GM19351 (cell line): ENCODE measurements around the gene FYCO1.
A peak's percentile ranks its signal among the peaks of the same experiment; 100 is the strongest.

Experiments
- ATAC-seq: cut with Tn5 transposase; IDR thresholded peaks from one replicate; pipeline ENCODE4 v1.9.1; 2021; ENCODE audit warnings: mild to moderate bottlenecking, moderate library complexity; ENCODE audit not compliant: unreplicated experiment

FYCO1 gene

DNA sequence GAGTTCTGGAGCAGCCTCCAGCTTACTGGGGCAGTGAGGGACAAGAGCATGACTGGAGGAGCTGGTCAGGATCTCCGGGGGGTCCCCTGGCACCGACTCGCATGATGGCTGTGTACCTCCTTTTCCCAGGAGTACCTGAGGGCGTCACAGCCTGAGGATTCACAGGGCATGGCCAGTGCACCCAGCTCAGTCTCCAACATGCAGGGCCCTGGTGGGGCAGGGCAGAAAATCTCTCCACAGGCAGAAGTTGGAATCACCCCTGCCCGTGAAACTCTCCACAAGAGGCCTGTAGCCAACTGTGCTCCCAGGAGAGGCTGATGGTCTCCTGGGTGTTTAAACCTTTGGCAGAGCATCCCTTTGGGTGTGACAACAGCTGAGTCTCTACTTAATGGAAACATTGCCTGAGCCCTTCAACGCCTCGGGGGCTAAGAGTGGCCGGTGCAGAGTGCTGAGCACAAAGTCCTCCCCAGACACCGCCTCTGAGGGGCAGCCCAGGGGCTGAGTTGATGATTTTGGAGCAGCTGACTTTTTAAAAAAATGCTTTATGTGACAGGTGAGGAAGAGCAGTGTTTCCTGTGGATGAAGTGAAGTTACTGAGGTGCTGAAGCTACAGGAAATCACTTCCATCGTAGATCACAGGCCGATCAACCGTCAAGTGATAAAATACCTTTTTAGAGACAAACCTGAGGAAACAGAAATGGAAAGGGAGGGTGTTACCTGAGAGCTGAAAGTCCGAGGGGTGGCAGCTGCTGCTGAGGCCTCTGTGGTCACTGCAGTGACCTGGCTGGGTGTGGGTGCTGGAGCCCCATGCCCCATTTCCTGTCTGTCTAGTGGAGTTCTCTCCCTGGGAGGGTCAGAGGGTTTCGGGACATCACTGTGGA lies 74.2 kb downstream of the FYCO1 start:
- no peak for ATAC-seq

DNA sequence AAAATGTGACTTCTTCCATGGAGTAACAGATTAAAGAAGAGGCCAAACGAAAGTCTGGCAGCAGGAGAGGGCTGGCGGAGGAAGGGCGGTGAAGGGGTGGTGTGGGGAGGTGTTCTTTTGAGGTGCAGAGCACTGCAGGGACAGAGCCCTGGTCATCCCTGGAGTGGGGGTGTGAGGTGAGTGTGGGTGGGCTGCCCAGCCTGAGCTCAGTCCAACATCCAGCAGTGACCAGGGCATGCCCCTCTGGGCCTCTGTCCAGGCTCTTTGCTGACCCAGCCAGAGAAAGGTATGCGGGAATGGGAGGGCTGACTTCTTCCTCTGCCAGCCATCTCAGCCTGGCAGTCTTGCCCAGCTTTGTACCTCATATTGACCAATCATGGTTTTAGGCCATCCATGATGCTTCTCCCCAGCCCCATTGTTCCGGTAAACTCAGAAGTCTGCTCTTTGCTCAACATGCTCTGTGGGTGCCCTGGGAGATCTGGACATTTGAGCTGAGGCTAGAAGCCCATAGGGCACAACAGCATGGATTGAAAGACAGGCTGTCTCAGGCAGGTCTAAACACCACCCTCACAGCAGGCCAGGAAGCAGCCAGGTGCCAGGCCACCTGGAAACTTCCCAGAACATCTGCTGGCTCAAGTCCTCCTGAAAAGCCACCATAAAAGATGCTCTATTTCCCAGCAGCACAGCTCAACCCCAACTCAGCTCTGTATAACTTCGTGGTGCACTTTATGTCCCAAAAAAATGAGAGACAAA lies 78.3 kb downstream of the FYCO1 start:
- no peak for ATAC-seq

DNA sequence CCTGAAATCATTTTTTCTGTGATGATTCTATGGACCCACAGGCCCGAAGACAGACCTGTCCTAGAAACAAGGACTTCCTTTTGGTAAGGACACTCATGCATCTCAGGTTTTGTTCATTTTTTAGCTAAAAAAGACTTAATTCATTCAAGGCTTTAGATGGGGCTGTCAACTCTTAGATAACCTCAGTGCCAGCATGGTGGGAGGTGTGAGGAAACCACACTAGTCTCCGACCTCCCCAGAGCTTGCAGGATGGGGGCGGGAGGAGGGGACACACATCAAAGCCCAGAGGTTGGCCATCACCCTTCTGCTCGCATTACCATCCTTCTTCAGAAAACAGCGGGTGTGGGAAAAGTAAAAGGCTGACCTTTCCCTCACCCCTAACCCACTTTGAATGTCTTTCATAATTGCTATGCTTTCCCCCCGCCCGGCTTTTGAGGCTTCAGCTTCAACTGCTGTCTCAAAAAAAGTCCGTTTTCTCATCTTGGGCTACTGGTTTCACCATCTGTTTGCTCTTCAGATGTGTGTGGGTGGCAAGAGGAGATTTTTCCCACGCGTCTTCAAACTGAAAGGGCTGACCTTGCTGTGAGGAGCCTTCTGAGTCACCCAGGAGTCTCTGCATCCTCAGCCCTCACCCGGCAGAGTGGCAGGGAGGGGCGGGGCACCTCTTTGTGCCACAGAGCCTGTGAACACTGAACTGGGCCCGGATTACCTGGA lies 79.9 kb downstream of the FYCO1 start:
- ATAC-seq: peak; percentile 89

DNA sequence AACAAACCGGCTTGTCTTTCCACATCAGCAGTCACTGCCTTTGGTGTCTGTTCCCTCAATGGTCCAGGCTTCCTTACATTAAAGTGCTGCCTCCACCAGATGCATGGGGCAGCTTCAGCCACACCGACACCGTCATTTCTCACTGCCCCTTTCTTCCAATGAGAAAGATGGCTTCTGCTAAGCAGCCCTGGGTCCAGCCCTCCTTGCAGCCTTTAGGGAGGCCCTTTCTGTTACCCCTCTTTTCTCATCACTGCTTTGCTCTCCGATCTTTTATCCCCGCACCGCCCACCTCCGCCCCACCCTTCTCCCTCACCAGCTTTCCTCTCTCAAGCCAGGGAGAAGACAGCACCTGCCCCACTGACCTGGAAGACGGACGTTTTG lies 80.6 kb downstream of the FYCO1 start:
- no peak for ATAC-seq

DNA sequence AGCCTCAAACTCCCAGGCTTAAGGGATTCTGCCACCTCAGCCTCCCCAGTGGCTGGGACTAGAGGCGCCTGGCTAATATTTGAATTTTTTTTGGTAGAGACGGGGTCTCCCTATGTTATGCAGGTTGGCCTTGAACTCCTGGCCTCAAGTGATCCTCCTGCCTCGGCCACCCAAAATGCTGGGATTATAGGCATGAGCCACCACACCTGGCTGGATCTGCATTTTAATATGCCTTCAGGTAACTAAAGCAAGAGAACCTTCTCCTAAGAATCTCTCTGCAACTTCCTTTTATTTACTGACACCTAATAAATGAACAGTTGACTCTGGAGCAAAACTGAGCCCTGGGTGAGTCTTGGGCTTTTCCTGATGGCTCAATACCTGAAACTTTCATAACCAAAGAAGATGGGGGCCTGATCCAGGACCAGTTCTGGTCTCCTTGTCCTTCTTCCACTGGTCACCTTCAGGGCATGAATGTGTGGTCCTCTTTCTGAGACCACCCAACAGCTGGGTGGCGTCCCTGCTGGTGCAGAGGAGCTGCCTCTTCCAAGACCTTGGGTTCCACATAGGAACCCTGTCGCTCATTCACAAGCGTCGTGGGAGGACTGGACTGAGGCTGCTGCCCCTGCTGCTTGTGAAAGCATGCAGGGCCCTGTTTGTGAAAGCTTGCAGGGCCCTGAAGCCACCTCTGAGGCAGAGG lies 81.1 kb downstream of the FYCO1 start:
- ATAC-seq: no peak

DNA sequence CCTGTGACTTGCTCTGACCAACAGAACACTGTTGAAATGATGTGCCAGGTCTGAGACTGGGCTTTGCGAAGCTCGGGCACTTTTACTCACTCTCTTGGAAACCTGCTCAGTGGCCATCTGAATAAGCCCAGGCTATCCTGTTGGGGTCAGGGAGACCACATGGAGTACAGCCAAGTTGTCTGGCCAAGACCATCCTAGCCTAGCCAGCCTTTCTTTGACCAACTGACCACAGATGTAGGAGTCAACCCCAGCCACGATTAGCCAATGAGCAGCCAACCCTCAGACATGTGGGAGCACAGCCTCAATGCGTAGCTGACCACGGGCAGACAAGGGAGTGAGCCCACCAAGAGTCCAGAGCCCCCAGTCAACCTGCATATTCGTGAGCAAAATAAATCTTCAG lies 83.2 kb downstream of the FYCO1 start:
- no peak for ATAC-seq

DNA sequence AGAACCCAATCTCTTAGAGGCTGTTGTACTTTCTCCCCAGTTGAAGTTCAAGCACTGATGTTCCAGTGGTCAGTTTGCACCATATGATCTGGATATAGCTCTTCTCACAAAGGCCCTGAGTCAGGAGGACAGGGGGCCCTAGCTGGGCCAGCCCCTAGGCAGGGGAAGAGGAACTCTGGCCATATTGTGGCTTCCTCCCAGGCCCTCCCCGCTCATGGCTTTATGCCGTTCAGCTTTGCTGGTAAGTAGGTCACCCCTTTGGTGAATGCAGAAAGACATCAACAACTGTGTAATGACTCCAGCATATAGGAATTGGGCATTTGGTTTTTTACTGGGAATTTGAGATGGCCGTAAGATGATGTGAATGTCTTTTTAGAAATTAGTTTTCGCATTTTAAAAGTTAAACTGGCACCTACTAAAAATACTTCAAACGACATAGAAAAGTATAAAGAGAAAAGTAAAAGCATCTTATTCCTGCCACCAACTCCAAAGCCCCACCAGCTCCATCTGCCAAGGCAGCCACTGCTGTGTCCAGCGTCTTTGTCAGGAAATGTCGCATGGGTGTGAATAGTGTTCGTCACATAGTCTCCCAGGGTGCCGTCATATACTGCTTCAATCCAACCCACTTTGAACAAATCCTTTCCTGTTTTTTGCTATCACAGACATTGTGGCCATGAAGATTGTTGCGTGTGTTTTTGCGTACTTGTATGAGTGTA lies 84.0 kb downstream of the FYCO1 start:
- ATAC-seq: no peak

DNA sequence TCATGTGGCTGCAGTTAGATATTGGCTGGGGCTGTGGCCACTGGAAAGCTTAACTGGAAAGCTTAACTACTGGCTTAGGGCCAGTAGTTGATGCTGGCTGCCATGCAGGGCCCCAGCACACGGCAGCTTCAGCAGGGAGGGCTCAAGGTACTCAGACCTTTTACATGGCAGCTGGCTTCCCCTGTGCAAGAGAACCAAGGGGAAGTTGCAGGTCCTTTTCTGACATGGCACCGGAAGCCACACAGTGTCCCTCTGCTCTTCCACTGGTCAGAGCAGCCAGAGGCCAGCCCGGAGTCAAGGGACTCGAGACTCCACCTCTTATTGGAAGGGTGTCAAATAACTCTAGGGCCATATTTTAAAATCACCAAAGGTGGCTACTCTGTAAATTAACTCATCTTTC lies 84.7 kb downstream of the FYCO1 start:
- ATAC-seq: no peak

DNA sequence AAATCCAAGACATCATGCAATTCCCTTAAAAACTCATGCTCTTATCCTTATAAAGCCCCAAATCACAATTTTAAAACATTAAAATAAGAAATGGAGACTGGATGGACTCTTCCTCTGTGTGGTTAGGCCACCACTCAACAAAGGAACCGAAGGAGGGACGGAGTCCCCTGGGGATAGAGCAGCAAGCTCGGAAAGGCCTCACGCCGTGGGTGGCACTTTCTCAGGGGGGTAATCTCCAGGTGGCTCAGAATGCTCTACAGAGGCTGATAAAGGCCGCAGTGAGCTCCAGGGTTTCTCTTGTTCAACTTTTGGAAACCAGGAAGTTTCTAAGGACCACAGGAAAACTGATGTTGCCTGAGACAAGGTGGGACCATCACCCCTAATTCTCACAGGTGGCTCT lies 86.1 kb downstream of the FYCO1 start:
- ATAC-seq: no peak

DNA sequence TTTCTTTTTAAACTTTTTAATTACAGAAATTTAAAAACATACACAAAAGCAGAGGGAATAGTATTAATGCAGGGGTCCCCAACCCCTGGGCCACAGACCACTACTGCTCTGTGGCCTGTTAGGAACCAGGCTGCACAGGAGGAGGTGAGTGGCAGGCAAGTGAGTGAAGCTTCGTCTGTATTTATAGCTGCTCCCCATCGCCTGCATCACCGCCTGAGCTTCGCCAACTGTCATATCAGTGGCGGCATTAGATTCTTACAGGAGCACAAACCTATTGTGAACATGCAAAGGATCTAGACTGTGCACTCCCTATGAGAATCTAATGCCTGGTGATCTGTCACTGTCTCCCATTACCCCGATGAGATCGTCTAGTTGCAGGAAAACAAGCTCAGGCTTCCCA lies 86.9 kb downstream of the FYCO1 start:
- no peak for ATAC-seq

DNA sequence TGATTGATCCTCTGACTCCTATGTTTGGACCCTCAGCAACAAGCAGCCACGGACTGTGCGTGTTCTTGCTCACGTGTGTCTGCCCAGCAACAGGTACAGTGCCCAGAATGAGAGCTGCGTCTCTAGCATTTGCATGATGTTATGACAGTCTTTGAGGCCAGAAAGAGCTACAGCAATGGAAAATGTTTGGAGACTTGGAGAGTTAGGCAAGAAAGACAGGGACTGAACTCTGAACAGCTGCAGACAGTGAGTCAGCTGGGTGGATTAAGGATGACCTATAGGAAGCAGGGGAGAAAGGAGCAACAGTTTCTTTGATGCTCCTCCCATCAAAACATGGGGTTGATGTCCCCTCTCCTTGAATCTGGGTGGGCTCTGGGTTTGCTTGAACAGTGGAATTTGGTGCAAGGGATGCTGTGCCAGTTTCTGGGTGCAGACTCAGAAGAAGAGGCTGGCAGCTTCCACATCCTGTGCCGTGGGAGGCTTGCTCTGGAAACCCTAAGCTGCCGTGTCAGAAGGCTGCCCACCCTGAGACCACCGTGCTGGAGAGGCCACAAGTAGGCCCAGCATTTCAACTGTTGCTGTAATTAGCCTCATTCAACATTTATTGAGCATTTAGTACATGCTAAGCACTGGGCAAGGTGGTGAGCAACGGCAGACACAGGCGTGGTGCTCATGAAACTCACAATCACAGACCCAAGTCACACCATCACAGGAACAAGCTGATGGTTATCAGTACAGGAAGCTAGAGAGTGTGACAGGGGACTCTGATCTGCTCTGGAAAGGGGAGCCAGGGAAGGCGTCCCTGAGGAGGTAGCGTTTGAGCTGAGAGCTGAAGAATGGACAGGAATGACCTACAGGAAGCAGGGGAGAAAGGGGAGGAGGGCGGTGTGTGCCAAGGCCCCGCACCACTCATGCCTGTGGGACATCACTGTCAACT lies 87.6 kb downstream of the FYCO1 start:
- ATAC-seq: no peak

DNA sequence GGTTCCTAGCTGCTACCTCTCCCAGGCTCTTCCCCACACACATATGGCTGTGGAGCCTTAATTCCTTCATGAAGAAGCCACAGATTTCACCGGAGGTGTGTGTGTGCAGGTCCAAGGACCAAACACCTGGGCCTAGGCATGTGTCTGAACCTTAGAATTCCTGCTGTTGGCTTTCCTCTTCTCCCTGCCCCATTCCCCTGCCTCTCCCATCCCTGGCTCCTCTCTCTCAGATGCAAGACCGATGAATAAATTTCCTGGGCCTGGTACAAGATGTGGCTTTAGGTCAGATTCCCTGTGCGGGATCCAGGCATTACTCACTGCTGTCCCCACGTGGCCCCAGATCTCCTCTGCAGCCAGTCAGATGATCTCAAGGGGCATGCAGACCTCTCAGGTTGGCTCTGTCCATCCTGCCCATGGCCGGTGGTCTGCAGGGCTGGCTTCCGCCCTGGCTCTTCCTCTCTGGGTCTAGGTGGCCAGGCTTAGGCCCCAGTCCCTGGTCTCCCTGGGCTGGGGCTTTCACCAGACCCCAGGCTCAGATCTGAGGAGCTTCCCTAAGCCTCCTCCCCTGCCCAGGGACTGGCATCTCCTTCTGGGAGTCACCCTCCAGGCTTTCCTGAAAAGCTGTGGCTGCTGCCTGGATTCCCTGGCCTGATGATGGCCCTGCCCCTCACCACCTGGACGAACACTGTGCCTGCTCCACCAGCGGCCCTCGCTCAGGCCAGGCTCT lies 88.8 kb downstream of the FYCO1 start:
- no peak for ATAC-seq

DNA sequence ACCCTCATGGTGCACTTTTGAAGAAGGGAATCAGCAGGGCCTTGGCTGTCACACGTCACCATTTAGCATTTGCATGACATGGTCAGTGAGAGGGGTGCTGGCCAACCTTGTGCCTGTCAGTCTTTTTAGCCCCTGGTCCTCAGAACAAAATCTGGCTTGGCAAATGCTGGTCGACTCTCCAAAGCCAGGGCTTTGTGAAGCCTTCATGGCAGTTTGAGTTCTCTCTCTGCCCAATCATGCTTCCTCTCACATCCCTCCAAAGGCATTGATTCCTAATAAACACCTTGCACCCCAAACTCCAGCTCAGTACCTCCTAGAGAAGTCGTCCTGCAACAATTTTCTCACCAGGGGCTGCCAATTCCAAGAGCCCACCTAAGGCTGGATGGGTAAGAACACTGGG lies 89.9 kb downstream of the FYCO1 start:
- ATAC-seq: no peak

DNA sequence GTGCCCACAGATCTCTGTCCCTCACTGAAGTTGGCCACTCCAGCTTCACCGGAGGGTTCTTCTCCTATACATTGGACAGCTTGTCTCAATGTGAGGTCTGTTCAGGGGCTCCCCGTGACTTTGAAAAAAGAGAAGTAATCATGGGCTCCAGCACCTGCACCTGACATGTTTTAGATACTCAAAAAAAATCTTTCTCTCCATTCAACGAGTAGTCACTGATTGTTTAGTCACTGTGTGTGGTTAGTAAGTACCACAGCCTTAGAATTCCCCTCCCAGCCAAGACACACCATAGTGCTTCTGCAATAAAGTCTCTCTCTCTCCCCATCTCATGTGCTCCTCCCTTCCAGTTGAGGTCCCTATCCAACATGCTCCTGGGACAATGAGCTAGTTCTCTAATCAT lies 90.7 kb downstream of the FYCO1 start:
- no peak for ATAC-seq

DNA sequence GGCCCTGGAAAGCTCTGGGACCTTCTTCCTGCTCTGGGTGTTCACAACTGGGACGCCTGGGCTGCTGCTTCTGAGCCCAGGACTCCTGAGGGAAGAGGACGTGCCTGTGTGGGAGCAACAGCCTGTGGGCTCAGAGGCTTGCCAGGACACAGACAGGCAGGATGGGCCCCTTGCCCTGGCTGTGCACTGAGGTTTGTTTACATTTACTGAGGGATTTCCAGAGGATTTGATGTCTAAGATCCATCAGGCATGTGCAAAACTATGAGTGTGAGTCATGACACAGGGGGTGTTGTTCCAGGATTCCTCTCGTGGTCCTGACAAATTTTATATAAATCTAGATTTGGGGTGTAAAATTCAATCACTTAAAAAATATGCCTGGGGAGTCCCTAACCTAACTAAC lies 98.7 kb downstream of the FYCO1 start:
- no peak for ATAC-seq

DNA sequence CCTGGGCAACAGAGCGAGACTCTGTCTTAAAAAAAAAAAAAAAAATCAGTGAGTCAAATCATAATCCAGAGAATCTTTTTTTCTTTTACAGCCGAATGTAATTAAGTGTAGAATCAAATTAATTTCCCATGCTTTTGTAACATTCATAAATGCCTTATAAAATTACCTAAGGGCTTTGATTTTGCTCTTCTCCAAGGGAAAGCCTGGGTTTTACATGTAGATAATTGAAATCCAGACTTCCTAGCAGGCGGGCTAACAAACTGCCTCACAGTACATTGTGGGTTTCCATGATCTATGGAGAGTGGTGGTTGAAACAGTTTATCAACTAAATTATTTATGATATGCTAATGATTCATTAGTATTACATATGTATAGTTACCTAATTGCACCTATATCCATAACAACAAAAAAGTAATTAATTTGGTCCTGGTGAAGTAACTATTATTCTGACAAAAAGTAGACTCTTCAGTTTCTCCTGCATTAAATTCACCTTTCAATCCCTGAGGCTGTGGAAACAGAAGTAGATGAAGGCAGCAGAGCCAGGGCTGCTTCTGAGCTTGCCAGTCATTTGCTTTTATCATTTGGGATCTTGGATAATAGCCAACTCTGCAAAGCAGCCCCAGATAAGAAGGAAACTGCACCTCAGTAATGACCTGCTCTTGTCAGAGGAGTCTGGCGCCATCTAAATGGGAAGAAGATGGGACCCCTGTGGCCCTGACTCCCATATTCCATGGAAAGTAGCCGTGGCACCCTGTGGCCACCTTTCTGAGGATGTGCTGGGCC lies 99.7 kb downstream of the FYCO1 start:
- ATAC-seq: no peak

DNA sequence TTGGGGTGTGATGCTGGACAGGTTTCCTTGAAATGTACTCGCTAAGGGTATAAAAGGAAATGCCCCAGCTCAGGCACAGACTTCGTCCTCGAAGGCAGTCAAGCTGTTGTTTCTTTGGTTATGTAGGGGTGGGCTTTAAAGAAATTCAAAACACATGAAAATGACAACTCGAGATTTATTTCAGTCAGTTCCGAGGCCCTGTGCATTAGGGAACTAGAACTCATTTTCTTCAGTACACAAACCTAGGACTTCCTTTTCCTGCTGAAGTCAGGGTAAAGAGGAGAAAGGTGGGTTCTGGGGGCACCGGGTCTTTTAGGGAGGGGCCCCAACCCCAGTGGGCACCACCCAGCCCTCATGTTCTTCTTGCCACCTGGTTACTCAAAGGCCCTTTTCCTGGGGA lies 101.6 kb downstream of the FYCO1 start:
- ATAC-seq: no peak

DNA sequence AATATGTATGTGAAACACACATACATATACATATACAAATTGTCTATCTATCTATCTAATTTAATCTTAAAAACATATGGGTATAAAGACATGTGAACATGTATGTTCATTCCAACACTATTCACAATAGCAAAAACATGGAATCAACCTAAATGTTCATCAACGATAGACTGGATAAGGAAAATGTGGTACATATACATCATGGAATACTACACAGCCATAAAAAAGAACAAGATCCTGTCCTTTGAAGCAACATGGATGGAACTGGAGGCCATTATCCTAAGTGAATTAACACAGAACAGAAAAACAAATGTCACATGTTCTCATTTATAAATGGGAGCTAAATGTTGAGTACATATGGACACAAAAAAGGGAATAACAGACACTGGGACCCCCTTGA lies 103.5 kb downstream of the FYCO1 start:
- ATAC-seq: no peak
